Subcutaneous adipose tissue (tissue), 4 donors: ENCODE results near the gene SV2A. TPM values are rescaled to one million over a fixed set of nuclear protein-coding genes. Genes with fewer than 3 reads are reported as not detected.

ENCODE experiments used
- CTCF ChIP-seq: fragments of 450-650 bp; IDR thresholded peaks from one replicate; pipeline ENCODE4 v1.5.1; 2016; ENCODE audit warnings: low read depth, mild to moderate bottlenecking, control low read depth, antibody characterized with exemption, moderate library complexity
- total RNA-seq, 4 donors: library from RNA; depleted of rRNA; stranded (reverse); fragments of >200 nt; gene quantifications; one replicate each; pipeline ENCODE4 v1.1.0, GENCODE V29; 2016

The SV2A gene
- total RNA-seq, 4 donors from 2014 or later: 0.19 to 0.51 (median 0.22) TPM; not detected in 1

- no peak for TF ChIP-seq CTCF
Observed at GRCh38 chr1:149896575-149896974, 21.1 kb downstream of the SV2A start.

DNA sequence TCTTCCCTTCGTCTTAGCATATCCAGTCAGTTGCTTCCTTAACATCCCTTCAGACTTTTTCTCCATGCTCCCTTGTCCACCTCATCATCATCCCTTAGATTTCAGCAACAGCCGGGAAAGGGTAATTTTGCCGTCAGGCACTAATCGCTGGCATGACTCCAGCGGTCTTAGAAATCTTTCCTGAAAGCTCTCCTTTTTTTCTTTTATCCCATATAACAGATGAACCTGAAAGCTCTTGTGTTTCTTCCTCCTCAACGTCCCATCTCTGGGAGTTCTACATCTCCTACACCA is 28.7 kb downstream of the SV2A start:
- no peak for TF ChIP-seq CTCF

GRCh38 chr1:149888247-149888998 is 29.2 kb downstream of the SV2A start:
- TF ChIP-seq CTCF: no peak

GRCh38 chr1:149887456-149888246 is 30.0 kb downstream of the SV2A start:
- TF ChIP-seq CTCF: no peak

GRCh38 chr1:149886396-149887195 is 31.0 kb downstream of the SV2A start:
- no peak for TF ChIP-seq CTCF

DNA sequence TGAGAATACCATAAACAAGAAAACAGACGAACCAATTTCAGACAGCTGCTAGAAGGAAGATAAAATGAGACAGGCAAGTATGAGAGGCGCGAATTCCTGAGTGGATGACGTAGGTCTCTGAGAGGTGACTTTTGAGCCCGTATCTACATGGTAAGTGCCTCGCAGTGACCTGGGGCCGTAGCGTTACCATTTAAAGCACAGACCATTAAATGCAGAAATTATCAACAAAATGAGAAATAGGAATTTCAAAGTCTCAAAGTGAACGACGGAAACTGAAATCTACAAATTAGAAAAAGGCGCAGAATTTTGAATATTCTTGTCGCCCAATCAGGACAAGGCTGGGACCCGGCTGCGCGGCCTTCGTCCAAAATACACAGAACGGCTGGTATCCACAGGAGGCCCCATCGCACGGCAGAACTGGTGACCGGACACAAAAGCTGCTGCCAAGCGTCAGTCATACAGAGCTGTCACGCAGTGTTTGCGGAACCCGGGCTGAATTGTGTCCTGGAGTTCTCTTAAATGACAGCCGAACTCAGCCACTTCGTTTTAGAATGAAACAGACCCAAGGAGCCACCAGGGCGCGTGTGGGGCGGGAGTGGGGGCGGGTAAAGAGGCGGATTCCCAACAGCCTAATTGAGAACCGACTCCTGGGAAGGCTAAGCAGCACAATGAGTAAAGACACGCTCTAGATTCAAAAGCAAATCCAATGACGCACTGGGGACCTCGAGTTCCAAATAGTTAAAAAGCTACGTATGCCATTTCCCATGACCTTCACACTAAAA is 32.1 kb downstream of the SV2A start:
- TF ChIP-seq CTCF: no peak
